Left ventricle myocardium inferior (tissue), 1 donor: ENCODE data around the gene STEAP3. TPM values are rescaled to one million over a fixed set of nuclear protein-coding genes. Genes with fewer than 3 reads are reported as not detected.

Source experiments
- DNase-seq: peaks from one replicate; pipeline ENCODE4 v3.0.0-alpha.2; 2020
- H3K27ac ChIP-seq: fragments of 200-600 bp; replicated peaks from 2 replicates; pipeline ENCODE4 v1.8.0; 2021
- H3K27me3 ChIP-seq: fragments of 200-600 bp; 2 replicates; pipeline ENCODE4 v1.8.0; 2021; ENCODE audit warnings: low read depth
- H3K36me3 ChIP-seq: fragments of 200-600 bp; 2 replicates; pipeline ENCODE4 v1.8.0; 2021
- H3K4me1 ChIP-seq: fragments of 200-600 bp; 2 replicates; pipeline ENCODE4 v1.8.0; 2021
- H3K4me3 ChIP-seq: fragments of 200-600 bp; 2 replicates; pipeline ENCODE4 v1.8.0; 2021; ENCODE audit warnings: mild to moderate bottlenecking, moderate library complexity
- H3K9me3 ChIP-seq: fragments of 200-600 bp; replicated peaks from 2 replicates; pipeline ENCODE4 v1.8.0; 2021
- intact Hi-C: fragments of 100-400 bp; cut with micrococcal nuclease; formaldehyde crosslinking; loops from one replicate; pipeline ENCODE4 v1.11.0; 2022
- total RNA-seq: library from RNA; stranded (reverse); fragmentation: NEBNext Ultra II Directional; extraction: Animal tissue kit (Norgen Biotek cat#: 25700); gene quantifications from one replicate; pipeline ENCODE4 v1.2.1, GENCODE V29; 2021
- TF ChIP-seq, protein P1 (sequence below): fragments of 200-600 bp; IDR thresholded peaks from 2 replicates; pipeline ENCODE4 v1.8.0; 2021; ENCODE audit warnings: antibody characterized with exemption, mild to moderate bottlenecking, borderline replicate concordance
- donor health status: DM: no; HTN: yes; CAD: no; lungs with severe emphysema.

The STEAP3 gene
- total RNA-seq, 1 donor from 2014 or later = 7.1 TPM

DNA sequence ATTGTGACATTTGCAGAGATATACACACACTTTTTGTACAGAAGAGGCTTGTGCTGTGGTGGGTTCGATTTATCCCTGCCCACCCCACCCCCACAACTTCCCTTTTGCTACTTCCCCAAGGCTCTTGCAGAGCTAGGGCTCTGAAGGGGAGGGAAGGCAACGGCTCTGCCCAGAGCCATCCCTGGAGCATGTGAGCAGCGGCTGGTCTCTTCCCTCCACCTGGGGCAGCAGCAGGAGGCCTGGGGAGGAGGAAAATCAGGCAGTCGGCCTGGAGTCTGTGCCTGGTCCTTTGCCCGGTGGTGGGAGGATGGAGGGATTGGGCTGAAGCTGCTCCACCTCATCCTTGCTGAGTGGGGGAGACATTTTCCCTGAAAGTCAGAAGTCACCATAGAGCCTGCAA is 40.0 kb downstream of the STEAP3 start:
- Histone ChIP-seq H3K9me3 (no peaks in the 10 kb centered on the region), H3K36me3 (no peaks in the 10 kb centered on the region), H3K27me3 (no peaks in the 10 kb centered on the region), H3K4me3 (no peak overlapping the region), H3K27ac (no peak overlapping the region), H3K4me1 (peaks cover 8% of the 10 kb centered on the region)
- TF ChIP-seq, protein P1, sequence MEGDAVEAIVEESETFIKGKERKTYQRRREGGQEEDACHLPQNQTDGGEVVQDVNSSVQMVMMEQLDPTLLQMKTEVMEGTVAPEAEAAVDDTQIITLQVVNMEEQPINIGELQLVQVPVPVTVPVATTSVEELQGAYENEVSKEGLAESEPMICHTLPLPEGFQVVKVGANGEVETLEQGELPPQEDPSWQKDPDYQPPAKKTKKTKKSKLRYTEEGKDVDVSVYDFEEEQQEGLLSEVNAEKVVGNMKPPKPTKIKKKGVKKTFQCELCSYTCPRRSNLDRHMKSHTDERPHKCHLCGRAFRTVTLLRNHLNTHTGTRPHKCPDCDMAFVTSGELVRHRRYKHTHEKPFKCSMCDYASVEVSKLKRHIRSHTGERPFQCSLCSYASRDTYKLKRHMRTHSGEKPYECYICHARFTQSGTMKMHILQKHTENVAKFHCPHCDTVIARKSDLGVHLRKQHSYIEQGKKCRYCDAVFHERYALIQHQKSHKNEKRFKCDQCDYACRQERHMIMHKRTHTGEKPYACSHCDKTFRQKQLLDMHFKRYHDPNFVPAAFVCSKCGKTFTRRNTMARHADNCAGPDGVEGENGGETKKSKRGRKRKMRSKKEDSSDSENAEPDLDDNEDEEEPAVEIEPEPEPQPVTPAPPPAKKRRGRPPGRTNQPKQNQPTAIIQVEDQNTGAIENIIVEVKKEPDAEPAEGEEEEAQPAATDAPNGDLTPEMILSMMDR = no peak
- no peak for DNase-seq
- intact Hi-C loops = no loop called here

DNA sequence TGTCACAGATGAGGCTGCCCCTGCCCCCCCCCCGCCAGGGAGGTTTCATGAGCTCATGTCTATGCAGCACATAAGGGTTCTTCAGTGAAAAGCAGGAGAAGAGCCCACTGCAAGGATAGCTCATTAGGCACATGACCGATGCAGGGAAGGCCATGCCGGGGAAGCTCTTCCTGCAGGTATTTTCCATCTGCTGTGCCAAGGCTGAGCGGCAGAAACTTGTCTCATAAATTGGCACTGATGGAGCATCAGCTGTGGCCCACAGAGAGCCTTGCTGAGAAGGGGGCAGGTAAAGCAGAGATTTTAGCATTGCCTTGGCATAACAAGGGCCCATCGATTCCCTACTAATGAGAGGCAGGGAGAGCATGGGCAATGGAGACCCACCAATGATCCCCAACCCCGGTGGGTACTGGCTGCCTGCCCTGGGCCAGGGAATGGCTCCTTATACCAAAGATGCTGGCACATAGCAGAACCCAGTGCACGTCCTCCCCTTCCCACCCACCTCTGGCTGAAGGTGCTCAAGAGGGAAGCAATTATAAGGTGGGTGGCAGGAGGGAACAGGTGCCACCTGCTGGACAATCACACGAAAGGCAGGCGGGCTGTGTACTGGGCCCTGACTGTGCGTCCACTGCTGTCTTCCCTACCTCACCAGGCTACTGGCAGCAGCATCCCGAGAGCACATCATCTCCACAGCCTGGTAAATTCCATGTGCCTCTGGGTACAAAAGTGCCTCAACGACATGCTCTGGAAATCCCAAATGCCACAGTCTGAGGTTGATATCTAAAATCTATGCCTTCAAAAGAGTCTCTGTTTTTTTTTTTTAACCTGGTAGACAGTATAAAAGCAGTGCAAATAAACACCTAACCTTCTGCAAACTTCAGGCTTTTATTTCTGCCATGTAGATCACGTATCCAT is 41.4 kb downstream of the STEAP3 start:
- Histone ChIP-seq H3K9me3 (no peaks in the 10 kb centered on the region), H3K36me3 (peaks cover under 1% of the 10 kb centered on the region), H3K27ac (no peak overlapping the region), H3K4me3 (no peak overlapping the region), H3K27me3 (no peaks in the 10 kb centered on the region), H3K4me1 (no peaks in the 10 kb centered on the region)
- DNase-seq = no peak
- TF ChIP-seq, protein P1 = peak; percentile 83
- intact Hi-C loops = no loop called here

DNA sequence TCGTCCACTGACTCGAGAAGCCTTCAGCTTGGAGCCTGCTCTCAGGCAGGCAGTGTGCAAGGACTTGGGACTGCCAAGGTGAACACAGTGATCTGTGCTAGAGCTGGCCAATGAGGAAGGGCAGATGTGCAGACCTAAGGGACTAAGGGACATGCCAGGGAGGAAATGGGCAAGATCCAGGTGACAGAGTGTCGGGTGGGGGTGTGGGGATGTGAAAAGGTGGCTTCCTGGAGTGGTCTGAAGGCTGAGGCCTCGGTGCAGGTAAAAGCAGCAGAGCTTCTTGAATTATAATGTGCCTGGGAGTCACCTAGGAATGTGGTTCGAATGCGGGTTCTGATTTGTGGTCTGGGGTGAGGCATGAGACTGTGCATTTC is 42.0 kb downstream of the STEAP3 start:
- DNase-seq = no peak
- Histone ChIP-seq H3K27ac (no peak overlapping the region), H3K36me3 (peaks cover 6% of the 10 kb centered on the region), H3K27me3 (no peaks in the 10 kb centered on the region), H3K4me3 (no peak overlapping the region), H3K9me3 (peaks cover 6% of the 10 kb centered on the region), H3K4me1 (no peaks in the 10 kb centered on the region)
- TF ChIP-seq, protein P1 = no peak
- intact Hi-C loops = no loop called here

DNA sequence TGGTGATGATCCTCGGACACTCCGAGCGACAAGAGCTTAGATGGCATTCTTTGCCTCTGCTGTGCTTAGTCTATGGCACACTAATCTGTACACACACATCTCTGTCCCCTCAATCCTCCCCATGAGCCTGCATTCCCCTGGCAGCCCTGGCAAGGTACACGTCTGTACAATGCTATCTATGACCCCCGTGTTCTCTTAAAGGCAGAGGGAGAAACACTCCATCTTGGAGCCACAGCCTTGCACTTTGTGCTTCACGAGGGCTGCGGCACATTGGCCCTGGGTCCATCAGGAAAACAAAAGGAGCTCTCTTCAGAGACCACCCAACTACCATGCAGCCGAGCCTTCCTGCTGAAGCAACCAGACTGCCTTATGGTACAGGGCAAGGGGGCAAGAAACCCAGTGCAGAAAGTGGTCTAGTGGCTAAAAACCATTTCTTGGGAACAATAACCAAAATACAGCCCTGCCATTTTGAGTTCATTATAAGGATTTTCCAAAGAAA is 42.5 kb downstream of the STEAP3 start:
- Histone ChIP-seq H3K4me3 (no peak overlapping the region), H3K4me1 (no peaks in the 10 kb centered on the region), H3K36me3 (peaks cover 6% of the 10 kb centered on the region), H3K27me3 (no peaks in the 10 kb centered on the region), H3K9me3 (peaks cover 9% of the 10 kb centered on the region), H3K27ac (no peak overlapping the region)
- intact Hi-C loops = no loop called here
- TF ChIP-seq, protein P1 = no peak
- DNase-seq = no peak

DNA sequence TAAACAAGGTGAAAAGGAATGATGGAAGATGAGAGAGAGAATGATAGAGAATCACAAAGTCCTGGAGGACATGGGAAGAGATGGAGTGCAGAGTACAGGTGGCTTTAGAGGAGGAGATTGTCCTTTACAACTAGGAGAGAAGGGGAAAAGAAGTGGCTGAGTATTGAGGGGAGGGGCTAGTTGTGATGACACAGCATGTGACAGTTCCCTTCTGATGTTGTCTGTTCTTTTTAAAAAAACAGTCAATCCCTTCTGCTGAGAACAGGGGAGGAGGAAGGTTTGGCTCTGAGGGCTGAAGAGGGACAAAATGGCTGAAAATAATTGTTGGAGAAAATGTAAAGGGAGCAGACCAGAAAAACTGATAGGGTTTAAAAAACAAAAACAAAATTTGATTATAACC is 44.0 kb downstream of the STEAP3 start:
- TF ChIP-seq, protein P1 = no peak
- no peaks in the 10 kb centered on the region for H3K27me3 ChIP-seq
- no peaks in the 10 kb centered on the region for H3K4me1 ChIP-seq
- H3K36me3 ChIP-seq = peaks cover 6% of the 10 kb centered on the region
- H3K27ac ChIP-seq = no peak overlapping the region
- intact Hi-C loops = no loop called here
- H3K4me3 ChIP-seq = no peak overlapping the region
- peaks cover 9% of the 10 kb centered on the region for H3K9me3 ChIP-seq
- DNase-seq = no peak
